GM18870 (cell line): ENCODE measurements around the gene GLOD4.

Experiments used
- ATAC-seq: cut with Tn5 transposase; IDR thresholded peaks from one replicate; pipeline ENCODE4 v1.9.1; 2021; ENCODE audit warnings: moderate library complexity; ENCODE audit not compliant: unreplicated experiment

Gene GLOD4

DNA sequence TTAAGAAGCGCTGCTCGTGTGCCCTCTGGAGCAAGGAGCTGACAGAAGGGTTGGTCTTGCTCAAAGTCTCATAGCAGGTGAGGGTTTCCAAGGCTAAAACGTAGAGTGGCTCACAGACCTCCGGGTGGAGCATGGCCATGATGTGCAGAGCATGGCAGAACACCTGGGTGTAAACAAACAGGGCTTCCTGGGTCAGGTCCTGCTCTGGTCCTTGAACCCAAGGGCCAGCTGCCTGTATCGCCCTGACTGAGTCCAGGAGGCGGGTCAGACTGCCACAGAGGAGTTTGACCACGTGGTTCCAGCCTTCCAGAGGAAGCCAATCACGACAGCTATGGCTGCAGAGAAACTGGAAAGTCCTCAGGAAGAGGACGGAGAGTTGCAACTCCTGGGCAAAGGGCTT, 37.1 kb downstream of the GLOD4 start:
- no peak for ATAC-seq

DNA sequence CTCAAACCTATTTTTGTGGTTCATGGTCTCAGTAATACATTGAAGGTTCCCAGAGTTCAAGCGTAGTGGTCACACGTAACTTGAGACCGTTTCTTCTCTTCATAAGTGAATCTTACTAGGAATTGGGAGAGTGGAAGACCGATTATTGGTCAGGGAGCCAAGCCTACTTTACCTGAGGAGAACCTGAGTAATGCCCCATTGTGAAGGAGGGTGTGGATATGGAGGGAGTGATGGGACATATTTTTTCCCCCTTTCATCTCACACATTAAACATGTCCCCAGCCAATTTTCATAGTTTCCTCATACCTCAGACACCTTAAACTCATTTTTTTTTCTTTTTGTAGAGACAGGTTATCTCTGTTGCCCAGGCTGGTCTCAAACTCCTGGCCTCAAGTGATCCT, 38.9 kb downstream of the GLOD4 start:
- no peak for ATAC-seq

DNA sequence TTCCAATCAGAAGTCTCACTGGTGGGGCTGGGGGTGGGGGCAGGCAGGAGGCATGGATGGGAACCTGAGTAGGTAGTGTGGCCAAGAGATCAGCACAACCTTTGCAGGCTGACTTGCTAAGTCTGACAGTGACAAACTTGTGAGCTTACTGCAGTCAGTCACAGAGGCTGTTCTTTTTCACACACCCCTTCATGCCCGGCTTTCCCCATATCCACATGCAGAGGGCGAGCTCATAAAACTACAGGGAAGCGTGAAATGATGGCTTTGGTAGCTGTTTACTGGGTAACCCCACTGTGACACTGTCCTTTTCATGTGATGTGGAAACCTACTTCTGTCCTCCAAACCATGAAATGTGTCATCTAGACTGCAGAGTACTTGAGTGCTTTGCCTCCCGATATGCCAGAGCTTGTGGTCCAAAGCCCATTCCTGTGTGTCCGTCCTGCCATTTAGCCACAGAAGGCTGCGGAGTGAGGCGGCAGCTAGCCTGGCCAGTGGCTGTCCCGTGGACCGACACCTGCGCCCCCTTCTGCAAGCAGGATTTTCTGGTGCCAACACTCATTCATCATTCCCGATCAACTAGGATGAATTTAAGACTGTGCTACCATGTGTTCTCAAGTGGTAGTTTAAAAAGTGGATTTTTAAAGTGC, 39.8 kb downstream of the GLOD4 start:
- ATAC-seq, result no peak

DNA sequence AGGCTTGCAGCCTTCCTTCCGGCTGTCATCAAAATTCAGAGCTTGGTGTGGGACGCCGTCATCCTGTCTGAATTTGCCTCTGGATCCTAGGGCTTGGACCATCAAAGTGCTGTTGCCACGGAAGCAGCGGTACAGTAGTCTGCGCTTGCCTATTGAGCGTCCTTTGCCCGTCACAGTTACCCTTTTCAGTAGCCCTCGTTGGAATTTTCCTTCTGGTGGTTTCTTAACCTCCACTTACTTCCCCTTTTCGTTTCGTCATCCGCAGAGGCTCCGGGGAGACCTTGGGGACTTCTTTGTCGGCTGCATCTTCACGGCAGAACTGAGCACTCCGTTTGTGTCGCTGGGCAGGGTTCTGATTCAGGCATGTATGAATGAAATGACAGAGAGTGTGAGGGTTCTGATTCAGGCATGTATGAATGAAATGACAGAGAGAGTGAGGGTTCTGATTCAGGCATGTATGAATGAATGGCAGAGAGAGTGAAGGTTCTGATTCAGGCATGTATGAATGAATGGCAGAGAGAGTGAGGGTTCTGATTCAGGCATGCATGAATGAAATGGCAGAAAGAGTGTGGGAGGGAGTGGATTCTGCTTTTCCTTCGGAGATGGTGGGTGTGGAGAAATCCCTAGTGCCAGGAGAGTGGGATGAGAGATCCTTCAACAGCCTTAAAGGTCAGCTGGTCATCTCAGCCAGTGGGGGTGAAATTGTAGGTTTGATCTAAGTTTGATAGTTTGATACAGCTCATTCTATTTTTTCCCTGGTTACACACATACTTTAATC, 41.7 kb downstream of the GLOD4 start:
- peak; percentile 70 for ATAC-seq

DNA sequence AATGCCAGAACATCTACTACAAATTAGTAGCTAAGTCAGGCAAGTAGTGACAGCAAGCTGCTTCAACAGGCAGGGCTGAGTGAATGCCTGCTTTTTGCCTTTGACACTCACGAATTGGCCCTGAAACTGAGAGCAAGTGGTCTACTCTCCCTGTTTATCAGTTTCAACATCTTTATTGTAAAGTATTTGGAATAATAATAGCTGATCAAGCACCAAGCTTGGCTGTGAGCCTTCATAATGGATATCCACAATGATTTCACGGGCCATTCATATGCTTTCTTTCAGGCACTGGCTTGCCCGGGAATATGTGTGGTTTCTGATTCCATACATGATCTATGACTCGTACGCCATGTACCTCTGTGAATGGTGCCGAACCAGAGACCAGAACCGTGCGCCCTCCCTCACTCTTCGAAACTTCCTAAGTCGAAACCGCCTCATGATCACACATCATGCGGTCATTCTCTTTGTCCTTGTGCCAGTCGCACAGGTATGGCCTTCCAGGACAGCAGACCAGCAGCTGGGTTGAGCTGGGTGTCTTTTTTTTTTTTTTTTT, 44.4 kb downstream of the GLOD4 start:
- ATAC-seq, result no peak

DNA sequence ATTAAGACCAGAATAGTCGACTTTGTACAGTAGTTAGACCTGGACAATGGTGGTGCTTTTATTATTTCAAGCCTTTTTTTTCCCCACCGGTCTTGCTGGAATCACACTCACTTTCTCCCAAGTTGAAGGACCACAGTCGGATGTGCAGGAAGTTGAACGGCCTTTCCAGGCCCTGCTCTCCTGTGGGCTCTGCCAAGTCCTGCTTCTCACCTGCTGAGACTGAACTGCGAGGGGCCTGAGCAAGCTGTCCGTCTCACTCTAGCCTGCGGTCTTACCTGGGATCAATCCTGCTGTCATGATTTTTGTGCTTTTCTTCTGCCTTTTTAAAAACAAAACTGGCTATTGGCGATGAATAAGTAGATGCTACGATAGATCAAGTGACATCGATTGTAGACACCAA, 48.3 kb downstream of the GLOD4 start:
- ATAC-seq, result no peak

DNA sequence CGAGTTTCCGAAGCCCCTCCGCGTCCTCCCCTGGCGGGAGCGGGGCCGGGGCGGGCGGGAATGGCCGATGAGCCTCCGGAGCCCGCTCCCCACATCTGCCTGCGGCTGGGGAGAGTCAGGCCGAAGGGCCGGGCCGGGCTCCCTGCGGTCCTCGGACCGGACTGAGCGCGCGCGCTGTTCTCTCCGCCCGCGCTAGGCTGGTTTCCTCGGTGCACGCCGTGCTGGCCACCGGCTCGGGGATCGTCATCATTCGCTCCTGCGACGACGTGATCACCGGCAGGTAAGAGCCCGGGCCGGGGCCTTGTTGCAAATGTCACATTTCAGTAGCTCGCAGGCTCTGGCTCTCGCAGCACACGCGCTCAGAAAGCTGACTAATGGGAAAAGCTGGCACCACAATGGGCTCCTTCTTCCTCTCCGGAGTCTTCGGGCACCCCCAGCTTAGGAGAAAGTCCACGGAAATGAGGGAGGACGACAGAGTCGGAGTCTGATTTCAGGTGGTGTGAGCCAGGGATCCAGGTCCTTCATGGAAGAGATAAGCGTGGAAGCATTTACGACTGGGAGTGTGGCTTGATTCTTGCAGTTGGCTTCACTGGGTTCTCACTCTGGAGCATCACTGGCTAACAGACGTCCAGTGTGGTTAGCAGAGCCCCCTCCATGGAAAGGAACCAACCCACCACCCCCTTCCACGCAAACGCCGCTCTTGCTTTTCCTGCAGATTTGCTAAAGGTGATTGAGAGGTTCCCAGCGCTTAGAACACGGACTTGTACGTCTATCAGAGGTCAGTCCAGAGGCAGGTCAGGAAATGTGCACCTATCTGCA, 49.0 kb downstream of the GLOD4 start:
- ATAC-seq, result no peak

DNA sequence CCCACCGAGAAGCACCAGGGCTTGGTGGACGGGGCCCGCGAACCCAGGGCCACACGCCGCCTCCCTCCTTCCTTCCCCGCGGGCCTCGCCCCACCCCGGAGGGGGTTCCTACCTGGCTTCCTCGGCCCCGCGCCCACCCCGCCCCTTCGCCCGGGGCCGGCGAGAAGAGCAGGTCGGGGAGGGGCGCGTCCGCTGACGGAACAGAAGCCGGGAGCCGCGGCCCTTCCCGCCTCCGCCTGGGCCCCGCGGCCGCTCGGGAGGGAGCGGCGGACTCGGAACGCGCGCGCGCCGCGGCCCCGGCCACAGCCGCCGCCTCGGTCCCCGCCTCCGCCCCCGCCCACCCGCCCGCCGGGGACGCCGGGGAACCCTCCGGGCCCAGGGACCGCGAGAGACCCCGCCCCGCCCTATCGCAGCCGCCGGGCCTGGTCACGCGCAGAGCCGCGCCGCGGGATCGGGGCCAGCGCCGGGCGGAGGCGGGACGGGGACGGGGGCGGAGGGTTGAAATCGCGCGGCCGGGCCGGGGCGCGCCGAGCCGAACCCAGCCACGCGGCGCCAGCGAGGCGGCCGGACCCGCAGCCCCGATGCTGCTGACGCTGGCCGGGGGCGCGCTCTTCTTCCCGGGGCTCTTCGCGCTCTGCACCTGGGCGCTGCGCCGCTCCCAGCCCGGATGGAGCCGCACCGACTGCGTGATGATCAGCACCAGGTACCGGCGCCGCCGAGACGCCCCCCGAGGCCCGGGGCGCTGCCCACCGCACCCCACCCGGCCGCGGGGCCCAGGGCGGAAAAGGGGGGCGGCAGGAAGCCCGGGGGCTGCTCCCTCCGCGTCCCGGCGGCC, 49.8 kb downstream of the GLOD4 start, which contains the start of gene TLCD3A:
Gene TLCD3A, plus strand, starts transcription at position 530 of the 835 bp plus-strand sequence. Its CDS starts 52 bp downstream, at position 582.
- no peak for ATAC-seq

DNA sequence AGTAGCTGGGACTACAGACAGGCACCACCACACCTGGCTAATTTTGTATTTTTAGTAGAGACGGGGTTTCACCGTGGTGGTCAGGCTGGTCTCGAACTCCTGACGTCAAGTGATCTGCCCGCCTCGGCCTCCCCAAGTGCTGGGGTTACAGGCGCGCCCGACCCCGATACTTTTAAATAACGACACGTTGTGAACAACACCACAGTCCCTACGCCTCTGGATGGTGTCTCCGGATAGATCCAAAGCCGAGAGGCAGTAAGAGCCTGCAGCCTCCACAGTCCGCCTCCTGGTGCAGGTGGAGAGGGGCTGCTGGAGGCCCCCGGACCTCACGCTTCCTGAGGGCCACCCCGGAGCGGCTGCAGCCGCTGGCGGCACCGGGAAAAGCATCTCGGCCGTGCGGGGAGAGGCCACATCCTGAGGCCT, 50.4 kb downstream of the GLOD4 start:
- no peak for ATAC-seq

DNA sequence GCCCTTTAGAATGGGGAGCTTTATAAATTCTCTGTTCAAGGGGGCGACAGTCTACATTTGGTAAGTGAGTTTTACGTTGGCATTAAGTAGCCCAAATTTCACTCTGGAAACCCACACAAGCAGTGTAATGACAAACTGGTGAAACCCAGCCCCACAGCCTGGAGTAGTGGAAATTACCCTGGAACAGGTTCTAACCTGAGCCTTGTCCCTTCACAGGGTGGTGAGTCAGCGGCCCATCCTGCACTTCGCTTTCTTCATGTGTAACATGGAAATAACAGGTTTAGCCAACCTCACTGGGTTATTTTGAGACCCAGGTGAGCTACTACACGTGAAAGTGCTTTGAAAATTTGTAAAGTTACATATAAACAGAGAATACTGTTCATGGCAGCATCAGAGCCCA, 53.2 kb downstream of the GLOD4 start:
- no peak for ATAC-seq

DNA sequence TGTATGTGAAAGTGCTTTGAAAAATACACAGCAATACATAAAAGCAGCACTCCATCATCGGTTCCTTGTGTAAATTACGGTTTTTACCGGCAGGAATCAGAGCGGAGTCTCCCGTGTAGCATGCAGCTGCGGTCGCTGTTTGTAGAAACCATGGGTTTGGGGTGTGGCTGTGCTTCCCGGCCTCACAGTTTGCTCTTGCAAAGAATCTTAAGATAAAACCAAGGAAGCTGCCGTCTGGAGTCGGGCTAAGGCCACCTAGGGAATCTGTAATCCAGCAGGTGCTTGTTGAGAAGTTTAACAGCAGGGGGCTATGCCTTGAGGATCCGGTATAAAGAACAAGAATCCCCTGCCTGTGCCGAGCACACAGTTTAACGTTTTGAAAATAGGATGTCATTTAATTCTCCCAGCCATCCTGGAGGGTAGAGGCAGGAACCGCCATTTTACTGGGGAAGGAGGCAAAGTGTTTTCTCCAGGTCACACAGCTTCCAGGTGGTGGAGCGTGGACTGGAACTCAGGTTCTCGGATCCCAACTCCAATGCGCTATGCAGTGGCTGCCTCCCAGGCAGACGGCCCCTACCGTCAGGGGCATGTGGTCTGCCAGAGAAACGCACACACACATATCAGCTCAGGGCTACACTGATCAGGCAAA, 55.7 kb downstream of the GLOD4 start:
- ATAC-seq, result no peak

DNA sequence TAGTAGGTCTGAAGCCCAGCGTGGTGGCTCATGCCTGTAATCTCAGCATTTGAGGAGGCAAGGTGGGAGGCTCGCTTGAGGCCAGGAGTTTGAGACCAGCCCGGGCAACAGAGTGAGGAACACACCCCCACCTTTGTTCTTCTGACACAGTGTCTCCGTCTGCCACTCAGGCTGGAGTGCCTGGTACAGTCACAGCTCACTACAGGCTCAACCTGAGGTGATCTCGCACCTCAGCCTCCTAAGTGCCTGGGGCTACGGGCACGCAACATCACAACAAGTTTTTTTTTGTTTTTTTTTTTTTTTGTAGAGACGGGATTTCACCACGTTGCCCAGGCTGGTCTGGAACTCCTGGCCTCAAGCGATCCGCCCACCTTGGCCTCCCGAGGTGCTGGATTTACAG, 56.3 kb downstream of the GLOD4 start:
- no peak for ATAC-seq

DNA sequence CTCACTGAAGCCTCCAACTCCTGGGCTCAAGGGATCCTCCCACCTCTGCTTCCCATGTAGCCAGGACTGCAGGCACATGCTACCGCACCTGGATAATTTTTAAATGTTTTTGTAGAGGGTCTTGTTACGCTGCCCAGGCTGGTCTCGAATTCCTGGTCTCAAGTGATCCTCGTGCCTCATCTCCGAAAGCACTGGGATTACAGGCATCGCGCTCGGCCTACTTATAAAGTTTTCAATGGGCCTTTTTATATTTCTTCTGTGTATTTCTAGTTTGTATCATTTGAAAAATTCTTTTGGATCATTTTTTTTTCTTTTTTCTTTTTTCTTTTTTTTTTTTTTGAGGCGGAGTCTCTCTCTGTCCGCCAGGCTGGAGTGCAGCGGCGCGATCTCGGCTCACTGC, 57.0 kb downstream of the GLOD4 start:
- ATAC-seq, result no peak

DNA sequence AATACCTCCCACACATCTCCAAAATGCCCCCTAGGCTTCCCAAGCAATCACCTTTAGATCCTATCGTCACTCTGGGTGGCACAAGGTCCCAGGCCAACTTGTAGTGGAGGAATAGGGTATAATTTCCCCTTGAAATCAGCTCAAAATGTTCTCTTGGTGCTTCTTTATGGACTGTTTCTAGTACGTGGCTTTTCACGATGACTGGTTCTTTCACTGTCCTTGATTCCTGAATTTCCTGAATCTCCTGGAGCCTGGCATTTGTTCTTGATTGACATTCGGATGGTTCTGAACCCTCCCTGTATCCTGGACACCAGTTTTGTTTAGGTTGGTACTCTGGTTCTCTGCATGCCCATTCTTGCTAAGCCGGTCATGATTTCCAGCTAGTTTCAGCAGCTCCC, 60.5 kb downstream of the GLOD4 start:
- no peak for ATAC-seq

DNA sequence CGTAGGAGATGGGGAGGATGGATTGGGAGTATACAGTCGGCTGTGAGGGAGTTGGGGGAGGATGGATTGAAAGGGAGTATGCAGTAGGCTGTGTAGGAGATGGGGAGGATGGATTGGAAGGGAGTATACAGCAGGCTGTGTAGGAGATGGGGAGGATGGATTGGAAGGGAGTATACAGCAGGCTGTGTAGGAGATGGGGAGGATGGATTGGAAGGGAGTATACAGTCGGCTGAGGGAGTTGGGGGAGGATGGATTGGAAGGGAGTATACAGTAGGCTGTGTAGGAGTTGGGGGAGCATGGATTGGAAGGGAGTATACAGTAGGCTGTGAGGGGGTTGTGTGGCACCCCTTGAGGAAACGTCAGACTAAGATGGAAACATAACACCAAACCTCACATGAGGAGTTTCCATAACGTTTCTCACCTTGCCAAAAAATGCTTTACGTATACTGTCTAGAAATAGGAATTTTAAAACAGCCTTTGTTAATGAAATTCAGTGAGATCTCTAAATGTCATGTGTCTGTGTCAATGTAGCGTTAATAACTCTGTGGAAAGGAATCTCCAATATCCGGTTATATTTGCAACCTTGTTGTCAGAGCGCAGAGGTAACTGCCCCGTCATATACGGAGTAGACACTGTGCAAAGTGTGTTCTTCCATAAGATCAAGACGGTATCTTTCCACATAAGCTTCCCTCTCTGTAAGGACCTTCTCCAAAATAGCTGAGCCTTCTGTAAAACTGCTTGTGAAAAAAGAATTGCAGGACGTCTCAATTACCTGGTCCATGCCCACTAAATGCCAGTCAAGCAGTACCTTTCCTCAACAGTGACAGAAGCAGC, 61.2 kb downstream of the GLOD4 start:
- no peak for ATAC-seq

DNA sequence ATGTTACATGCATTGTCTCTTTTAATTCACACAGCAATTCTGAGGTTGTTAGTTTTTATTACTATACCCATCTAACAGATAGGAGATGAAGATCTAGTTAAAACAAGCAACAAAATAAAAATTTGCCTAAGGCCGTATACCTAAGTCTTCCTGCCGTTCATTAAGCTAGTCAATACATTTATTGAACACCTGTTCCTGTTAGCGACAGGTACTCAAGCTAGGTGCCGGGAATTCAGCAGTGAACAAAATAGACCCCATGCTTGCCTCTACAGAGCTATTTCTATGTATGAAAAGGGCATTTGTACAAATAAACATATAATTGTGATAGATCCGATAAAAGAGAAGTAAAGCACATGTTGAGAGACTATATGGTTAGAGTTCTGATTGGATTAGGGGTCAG, 64.0 kb downstream of the GLOD4 start:
- no peak for ATAC-seq
